A549 (cell line): ENCODE measurements around the gene GUCY1A1.

Experiments
- CTCF ChIP-seq: fragments of >200 bp; sonication (Bioruptor Twin); formaldehyde crosslinking; IDR thresholded peaks from 3 replicates; pipeline ENCODE4 v1.5.1; 2016
- ESRRA ChIP-seq: fragments of 150-350 bp; IDR thresholded peaks from 2 replicates; pipeline ENCODE4 v1.6.1; 2014; ENCODE audit warnings: mild to moderate bottlenecking, low read length, borderline replicate concordance
- JUN ChIP-seq, 2 experiments: fragments of >200 bp; sonication (Bioruptor Twin); formaldehyde crosslinking; IDR thresholded peaks; 2 replicates in 1 of 2; 3 replicates in 1 of 2; pipeline ENCODE4 v1.6.1; 2016 to 2017
- KDM5A ChIP-seq: fragments of 200-600 bp; sonication (generic); IDR thresholded peaks from 2 replicates; pipeline ENCODE4 v1.6.1; 2016; ENCODE audit warnings: antibody characterized with exemption, mild to moderate bottlenecking
- MYC ChIP-seq: IDR thresholded peaks from 2 replicates; pipeline ENCODE4 v1.6.1; 2012; ENCODE audit warnings: mild to moderate bottlenecking, inconsistent platforms, low read length, improper control_type of control experiment, borderline replicate concordance
- NPAS2 ChIP-seq: fragments of 250-450 bp; sonication (Bioruptor Pico); IDR thresholded peaks from 2 replicates; pipeline ENCODE4 v1.8.0; 2022; ENCODE audit warnings: mild to moderate bottlenecking, moderate library complexity, borderline replicate concordance
- PHF8 ChIP-seq: fragments of 200-600 bp; sonication (generic); IDR thresholded peaks from 2 replicates; pipeline ENCODE4 v1.6.1; 2016; ENCODE audit warnings: low read depth, mild to moderate bottlenecking, antibody characterized with exemption, moderate library complexity, borderline replicate concordance
- POLR2A ChIP-seq: IDR thresholded peaks from 2 replicates; pipeline ENCODE4 v1.6.1; 2012; ENCODE audit warnings: mild to moderate bottlenecking, low read length
- RAD21 ChIP-seq, 2 experiments: fragments of >200 bp in 1 of 2; sonication (Bioruptor Twin) in 1 of 2; formaldehyde crosslinking in 1 of 2; IDR thresholded peaks in 1 of 2; conservative IDR thresholded peaks in 1 of 2; 2 replicates in 1 of 2; 3 replicates in 1 of 2; pipeline ENCODE4 v1.6.1; 2012 to 2018; ENCODE audit warnings: inconsistent platforms in 1 of 2
- RCOR1 ChIP-seq: fragments of 150-350 bp; IDR thresholded peaks from 2 replicates; pipeline ENCODE4 v1.6.1; 2014; ENCODE audit warnings: antibody characterized with exemption, low read length, low read depth
- RNF2 ChIP-seq: fragments of 200-600 bp; sonication (generic); IDR thresholded peaks from 2 replicates; pipeline ENCODE4 v1.6.1; 2016; ENCODE audit warnings: low read depth, mild to moderate bottlenecking, antibody characterized with exemption, moderate library complexity, borderline replicate concordance
- ZFP36 ChIP-seq: fragments of 450-650 bp; IDR thresholded peaks from 2 replicates; pipeline ENCODE4 v1.6.1; 2014; ENCODE audit warnings: borderline replicate concordance; ENCODE audit not compliant: partially characterized antibody

GRCh38 chr4:155676430-155676825, 9.8 kb downstream of the GUCY1A1 start:
- no peak for TF ChIP-seq CTCF
- no peak for TF ChIP-seq RCOR1
- TF ChIP-seq POLR2A = no peak
- TF ChIP-seq MYC = no peak
- TF ChIP-seq JUN (IDR thresholded peaks at IDR 0.05) = no peak
- TF ChIP-seq KDM5A = no peak
- TF ChIP-seq NPAS2 (CRISPR knock-in tag) = no peak
- no peak for TF ChIP-seq PHF8
- TF ChIP-seq RAD21 (conservative IDR thresholded peaks at IDR 0.05 in 1 of 2, IDR thresholded peaks at IDR 0.05 in 1 of 2) = no peak
- no peak for TF ChIP-seq ZFP36
- no peak for TF ChIP-seq RNF2
- no peak for TF ChIP-seq ESRRA
